Measurements from ENCODE around the gene COQ8B.
A peak's percentile ranks its signal among the peaks of the same experiment; 100 is the strongest.

Gene COQ8B

DNA sequence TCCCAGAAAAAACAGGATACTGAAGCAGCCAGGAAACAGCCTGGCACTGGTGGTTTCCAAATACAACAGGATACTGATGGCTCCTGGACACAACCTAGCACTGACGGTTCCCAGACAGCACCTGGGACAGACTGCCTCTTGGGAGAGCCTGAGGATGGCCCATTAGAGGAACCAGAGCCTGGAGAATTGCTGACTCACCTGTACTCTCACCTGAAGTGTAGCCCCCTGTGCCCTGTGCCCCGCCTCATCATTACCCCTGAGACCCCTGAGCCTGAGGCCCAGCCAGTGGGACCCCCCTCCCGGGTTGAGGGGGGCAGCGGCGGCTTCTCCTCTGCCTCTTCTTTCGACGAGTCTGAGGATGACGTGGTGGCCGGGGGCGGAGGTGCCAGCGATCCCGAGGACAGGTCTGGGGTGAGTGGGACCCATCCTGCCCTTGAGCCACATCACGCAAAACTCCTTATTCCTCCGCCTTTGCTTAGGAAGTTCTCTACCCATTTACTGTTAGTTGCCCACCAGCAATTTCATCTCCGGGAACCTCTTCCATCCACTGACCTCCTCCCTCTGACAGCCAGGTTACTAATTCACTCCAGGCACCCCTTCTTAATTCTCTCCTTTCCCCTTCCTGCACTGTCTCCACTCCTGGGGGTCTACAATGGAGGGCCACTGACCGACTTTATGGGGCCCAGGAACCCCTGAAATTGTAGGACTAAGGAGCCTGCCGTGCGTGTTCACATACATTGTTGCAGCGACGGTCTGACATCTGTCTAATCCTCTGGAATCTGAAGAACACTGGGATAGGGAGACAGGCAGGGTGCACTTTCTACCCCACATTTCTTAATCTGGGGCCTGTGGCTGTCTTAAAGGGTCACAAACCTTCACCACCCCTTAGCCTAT is 1.4 kb upstream of the COQ8B start:
- no peak for DNase-seq (ENCODE audit: low read depth in 2 of 2)

DNA sequence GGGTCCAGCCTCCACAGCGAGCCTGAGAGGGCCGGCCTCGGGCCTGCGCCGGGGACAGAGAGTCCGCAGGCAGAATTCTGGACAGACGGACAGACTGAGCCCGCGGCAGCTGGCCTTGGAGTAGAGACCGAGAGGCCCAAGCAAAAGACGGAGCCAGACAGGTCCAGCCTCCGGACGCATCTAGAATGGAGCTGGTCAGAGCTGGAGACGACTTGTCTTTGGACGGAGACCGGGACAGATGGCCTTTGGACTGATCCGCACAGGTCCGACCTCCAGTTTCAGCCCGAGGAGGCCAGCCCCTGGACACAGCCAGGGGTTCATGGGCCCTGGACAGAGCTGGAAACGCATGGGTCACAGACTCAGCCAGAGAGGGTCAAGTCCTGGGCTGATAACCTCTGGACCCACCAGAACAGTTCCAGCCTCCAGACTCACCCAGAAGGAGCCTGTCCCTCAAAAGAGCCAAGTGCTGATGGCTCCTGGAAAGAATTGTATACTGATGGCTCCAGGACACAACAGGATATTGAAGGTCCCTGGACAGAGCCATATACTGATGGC is 716 bp upstream of the COQ8B start:
- DNase-seq (ENCODE audit: low read depth in 2 of 2): no peak

DNA sequence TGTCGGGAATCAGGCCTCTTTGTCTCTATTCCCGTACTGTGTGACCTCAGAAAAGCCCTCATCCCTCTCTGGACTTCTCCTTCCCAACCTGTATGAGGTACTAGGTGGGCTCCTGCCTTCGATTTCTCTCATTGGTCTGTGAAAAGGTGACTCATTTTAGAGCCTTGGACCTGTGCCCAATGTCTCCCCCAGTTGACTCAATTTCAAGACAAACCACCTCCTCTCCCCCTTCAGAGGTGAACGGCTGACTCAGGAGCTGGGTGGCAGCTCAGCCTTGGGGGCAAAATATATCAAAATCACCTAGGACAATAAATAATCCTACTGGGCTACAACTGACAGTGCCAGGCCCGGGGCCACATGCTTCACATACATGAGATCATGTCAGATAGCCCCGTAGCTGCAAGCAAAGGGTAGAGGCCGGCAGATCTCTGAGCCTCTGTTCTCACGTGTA is 630 bp downstream of the COQ8B start:
- no peak for DNase-seq (ENCODE audit: low read depth in 2 of 2)

DNA sequence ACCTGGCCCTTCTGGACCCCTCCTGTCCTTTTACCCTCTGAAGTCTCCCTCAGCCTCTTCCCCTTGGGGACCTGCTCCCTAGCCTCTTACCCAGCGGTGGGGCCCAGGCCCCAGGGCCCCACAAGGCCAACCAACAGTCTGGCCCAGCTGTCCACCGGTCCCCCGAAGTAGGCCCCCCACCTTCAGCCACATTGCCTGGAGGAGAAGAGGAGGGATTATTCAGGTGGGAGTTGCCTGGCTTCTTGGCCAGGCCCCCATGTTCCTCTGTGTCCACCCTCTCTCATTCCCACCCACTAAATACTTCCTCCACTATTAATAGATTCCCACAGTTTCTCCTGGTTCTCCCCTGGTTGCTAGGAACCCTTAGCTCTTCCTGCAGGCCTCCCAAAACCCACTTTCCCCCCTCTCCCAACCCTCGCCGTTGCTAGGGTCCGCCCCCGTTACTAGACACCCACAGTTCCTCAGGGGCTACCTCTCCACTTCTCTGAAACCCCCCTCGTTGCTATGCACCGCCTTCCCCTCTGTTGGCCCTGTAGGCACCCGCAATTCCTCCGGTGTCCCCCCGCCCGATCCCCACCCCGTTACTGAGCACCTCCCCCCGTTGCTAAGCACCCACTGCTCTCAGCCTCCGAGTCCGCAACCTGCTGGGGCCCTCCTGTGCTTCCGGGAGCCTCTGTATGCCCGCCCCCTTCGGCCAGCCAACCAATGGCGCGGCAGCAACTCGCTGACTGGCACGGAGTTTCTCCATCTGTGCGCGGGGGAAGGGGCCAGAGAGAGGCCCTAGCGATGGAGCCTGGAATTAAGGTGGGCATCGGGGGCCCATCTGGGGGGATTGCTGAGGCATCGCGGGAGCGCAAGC is 2.0 kb downstream of the COQ8B start:
- DNase-seq (ENCODE audit: low read depth in 2 of 2): peak; percentile 83 to 84

DNA sequence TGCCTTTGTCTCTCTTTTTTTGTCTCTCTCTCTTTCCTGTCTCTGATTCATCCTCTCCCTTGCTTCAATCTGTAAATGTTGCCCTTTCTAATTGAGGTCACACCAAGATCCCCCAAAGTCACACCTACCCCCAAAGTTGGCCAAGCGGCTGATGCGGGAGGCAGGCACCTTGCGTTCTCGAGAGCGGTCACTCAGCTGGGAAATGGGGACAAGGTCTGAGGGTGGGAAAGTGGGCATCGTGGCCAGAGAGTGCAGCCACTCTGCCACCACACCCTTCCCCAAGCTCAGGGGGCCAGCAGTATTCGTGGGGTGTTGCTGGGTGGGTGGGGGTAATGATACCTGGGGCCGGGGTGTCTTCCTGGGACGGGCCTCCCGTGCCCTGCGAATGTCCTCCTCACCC is 2.7 kb downstream of the COQ8B start:
- DNase-seq (ENCODE audit: low read depth in 2 of 2): no peak

DNA sequence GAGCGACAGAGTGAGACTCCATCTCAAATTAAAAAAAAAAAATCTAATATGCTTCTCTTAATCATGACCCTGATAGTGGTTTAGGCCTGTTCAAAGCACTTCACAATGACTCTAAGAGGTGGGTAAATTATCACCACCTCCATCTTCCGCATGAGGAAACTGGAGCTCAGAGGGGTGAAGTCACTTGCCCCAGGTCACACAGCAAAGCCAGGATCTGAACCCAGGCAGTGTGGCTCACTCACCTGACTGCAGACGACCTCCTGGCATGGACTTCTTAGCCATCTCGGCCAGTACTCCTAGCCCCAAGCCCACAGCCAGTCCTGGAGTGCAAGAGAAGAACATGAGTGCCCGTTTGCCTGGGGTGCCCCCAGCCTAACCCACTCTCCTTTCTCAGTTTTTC is 6.9 kb downstream of the COQ8B start:
- no peak for DNase-seq (ENCODE audit: low read depth in 2 of 2)

DNA sequence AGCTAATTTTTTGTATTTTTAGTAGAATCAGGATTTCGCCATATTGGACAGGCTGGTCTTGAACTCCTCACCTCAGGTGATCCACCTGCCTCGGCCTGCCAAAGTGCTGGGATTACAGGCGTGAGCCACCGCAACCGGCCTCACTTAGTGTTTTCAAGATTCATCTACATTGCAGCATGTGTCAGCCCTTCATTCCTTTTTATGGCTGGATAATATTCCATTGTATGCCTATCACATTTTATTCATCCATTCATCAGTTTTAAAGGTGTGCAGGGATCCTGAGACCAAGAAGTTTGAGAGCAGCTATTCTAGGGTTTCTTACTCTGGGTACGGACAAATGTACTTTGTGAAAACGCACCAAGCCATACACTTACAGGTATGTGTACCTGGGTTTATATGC is 9.1 kb downstream of the COQ8B start:
- no peak for DNase-seq (ENCODE audit: low read depth in 2 of 2)

DNA sequence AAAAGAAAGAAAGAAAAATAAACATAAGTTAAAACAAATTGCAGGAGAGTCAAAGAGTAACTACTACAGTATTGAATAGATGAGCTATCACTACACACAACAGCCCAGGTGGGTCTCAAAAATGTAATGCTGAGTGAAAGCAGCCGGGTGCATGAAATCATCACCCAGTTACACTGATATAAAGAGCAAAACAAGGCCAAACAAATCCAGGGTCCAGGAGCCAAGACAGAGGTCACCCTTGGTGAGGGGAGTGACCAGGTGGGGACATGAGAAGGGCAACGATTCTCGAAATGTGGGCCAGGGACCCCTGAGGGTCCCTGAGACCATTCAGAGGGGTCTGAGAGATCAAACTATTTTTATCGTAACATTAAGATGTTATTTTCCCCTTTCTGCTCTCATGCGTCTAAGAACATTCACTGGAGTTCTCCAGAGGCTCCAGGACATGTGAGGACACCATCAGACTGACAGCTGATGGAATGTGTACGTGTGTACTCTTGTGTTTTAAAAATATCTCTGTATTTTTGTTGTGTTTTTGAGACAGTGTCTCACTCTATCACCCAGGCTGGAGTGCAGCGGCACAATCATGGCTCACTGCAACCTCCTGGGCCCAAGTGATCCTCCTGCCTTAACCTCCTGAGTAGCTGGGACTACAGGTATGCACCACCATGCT is 10.6 kb downstream of the COQ8B start:
- no peak for DNase-seq (ENCODE audit: low read depth in 2 of 2)

DNA sequence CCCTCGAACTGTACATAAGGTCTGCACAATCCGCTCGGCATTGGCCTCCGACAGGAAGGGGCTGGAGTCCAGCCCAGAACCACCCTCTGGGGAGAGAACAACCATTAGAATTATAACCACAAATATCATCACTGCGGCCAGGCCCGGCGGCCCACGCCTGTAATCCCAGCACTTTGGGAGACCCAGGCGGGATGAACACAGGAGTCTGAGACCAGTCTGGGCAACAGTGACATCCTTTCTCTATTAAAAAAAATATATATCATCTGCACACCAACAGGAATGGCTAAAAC is 11.4 kb downstream of the COQ8B start:
- no peak for DNase-seq (ENCODE audit: low read depth in 2 of 2)

DNA sequence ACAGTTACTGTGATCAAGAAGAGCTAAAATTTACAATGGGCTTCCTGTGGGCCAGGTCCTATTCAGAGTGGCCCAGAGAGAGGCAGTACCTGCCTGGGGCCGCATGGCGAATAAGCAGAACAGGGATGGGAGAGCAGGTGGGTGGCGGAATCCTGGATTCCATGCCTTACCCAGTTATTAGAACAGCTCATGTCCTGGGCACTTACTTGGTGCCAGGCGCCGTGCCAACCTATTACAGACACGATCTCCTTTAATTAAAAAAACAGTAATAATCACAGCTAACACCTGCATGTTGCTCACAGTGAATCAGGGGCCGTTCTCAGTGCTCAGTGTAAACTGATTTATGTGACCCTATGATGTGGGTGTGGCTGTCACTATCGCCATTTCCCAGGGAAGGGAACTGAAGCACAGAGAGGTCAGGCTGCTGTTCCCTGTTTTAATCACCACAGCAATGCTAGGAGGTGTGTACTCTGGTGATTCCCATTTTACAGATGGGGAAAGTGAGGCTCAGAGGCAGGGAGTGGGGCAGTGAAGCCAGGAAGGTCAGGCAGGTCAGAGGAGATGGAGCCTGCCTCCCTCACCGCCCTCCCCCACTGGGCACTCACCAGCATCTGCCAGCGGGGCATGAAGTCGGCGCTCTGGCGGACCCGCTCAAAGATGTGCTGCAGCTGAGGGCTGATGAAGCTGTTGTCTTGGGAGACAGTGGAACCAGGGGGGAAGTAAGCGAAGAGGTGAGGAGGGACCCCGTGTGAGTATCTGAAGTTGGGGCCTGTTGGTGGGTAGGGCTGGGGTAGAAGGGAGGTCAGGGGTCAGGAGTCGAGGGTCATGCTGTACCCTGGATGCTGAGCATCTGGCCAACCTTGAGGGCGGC is 12.0 kb downstream of the COQ8B start:
- no peak for DNase-seq (ENCODE audit: low read depth in 2 of 2)

DNA sequence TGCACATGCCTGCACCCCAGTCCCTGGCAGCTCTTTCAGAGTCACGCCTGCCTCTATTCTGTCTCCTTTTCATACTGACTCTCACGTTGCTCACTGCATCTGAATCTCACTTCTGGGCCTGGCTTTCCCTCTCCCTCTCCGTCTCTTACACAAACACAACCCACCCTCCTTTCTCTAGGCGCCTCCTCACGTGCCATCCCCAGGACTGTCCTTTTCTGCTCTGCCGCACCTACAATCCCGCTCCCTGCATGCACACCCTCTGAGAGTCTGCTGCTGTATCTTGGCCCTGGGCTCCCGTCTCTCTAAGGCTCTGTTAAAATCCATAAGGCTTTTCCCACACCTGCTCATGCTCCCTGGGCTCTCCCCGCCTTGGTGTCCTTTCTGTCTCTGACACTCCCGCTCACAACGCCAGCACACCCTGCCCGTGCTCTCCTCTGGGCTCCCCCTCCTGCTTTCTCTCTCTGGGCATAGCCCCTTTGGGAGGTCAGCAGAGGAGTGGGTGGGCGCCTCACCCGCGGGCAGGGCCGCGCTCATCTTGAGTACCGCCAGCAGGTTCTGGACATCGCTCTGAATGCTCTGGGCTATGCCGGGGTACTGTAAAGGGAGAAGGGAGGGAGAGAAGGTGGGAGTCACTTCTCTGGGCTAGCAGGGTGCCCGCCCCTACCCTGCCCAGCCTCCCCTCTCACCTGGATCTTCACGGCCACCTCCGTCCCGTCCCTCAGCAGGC is 13.5 kb downstream of the COQ8B start:
- no peak for DNase-seq (ENCODE audit: low read depth in 2 of 2)

DNA sequence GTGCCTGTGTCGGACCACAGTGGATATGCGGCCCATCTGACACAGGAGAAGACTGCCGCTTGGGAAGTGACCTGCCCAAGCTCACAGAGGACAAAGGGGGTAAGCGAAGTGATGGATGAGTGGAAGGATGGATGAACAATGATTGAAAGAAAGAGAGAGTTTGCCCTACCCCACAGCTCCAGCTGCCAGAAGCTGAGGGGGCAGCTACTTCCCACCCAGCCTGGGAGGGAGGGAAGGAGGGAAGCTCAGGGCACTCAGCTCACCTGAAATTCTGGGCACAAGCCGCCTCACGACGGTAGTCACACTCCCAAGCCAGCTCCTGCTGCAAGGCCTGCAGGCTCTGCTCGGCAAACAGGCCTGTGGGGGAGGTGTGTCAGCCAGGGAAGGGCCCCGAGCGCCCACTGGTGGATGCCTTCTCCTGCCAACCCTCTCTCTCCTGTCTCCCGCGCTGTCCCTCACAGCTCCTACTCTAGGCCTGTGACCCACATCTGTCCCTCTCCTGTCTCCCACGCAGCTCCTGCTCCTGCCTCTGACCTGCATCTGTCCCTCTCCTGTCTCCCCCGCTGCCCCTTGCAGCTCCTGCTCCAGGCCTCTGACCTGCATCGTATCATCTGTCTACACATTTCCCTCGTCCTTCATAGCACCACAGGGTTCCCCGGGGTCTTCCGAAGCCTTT is 14.2 kb downstream of the COQ8B start:
- no peak for DNase-seq (ENCODE audit: low read depth in 2 of 2)

DNA sequence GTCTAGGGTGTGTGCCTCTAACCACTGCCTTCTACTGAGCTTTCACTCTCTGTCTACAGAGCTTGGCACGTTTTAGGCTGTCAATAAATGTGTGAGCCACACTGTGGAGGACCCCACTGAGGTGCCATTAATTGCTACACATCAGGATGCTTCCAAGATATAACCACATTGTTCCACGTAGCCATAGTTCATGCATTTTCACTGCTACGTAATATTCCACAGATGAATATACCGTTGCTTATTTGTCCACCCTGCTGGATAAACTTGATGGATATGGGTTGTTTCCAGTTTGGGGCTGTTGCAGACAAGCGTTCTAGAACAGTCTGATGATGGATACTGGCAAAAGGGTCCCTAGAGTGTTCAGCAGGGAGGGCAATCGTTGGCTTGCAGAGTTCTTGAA is 14.9 kb downstream of the COQ8B start:
- DNase-seq (ENCODE audit: low read depth in 2 of 2): no peak

DNA sequence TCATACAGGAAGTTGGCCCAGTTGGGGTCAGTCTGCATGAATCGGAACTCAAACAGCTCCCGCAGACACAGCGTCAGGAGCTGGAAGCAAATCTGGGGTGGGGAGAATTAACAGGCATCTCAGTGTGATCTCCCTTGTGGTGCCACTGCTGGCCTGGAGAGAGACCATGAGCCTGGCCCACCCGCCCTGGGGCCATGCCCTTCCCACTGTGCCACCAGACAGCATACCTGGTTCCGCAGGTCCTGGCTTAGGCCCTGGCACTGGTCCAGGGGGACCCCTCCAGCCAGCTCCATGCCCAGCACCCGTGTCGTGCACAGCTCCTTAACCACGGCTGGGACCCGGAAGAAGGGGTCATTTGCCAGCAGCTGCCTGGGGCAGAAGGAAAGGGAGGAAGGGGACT is 16.6 kb downstream of the COQ8B start:
- DNase-seq (ENCODE audit: low read depth in 2 of 2): no peak

DNA sequence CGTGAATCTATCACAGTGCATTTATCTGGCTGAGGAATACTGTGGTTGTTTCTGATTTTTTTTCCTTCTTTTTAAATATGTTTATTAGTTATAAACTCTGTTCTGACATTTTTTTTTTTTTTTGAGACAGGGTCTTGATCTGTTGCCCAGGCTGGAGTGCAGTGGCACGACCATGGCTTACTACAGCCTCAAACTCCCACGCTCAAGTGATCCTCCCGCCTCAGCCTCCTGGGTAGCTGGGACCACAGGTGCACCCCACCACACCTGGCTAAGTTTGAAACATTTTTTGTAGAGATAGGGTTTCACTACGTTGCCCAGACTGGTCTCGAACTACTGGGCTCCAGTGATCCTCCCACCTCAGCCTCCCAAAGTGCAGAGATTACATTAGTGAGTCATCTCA is 19.7 kb downstream of the COQ8B start:
- no peak for DNase-seq (ENCODE audit: low read depth in 2 of 2)

DNA sequence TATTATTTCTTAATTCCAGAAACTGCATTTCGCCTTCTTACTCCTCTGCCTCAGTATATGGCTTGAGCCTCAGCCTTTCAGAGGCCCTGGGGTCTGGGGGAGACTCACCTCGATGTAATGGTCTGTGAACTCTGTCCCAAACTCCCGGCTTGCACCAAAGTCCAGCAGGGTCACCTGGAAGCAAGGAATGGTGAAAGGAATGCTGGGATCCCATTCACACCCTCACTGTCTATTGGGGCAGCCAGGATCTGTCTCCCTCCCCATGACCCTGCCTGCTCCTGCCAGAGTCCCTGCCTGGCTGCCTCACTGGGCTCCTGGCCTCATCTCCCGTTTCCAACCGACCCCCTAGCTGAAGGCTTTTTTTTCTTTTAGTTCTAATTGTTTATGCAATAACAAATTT is 20.8 kb downstream of the COQ8B start:
- no peak for DNase-seq (ENCODE audit: low read depth in 2 of 2)

DNA sequence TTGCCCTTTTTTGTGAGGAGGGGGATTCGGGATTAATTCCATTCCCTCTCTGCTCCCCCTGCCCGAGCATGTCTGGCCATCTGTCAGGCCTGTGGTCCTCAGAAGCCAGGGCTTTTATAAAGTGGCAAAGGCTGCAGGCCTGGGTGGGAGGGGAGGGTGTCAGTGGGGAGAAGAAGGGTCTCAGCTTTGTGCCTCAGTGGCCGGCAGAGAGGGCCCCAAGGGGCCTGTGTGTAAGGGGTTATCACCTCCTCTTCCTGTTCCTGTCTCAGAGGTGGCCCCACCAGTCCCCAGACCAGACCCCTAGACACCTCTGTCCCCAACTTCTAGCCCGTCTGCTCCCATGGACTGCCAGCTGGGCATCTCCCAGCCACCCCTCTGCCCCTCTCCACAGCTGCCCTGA is 22.8 kb downstream of the COQ8B start:
- DNase-seq (ENCODE audit: low read depth in 2 of 2): no peak

DNA sequence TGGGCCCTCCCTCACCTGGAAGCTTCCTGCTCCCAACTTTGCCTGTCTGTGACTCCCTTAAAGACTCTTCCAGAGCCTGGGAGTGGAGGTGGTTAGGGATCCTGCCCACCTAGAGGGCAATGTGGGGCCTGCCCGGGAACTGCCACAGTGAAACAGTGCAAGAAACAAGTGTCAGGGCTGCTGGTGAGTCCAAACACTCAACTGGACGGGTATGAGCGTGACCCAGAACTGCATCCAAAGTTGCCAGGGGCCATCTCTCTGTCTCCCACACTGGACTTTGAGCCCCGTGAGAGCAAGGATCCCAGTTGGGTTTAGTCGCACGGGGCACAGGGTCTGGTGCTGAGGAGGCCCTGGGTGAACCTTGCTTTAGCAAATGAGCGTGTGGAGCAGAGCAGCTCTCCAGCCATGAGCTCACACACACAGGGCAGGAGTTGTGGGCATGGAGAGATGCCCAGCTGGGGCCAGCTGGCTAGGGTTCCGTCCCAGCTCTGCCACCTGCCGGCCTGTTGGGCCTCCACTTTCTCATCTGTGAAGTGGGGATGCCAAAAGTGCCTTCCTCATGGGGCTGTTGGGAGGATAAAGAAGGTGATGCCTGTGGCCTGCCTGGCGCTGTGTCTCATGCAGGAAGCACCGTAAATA is 23.4 kb downstream of the COQ8B start:
- no peak for DNase-seq (ENCODE audit: low read depth in 2 of 2)

DNA sequence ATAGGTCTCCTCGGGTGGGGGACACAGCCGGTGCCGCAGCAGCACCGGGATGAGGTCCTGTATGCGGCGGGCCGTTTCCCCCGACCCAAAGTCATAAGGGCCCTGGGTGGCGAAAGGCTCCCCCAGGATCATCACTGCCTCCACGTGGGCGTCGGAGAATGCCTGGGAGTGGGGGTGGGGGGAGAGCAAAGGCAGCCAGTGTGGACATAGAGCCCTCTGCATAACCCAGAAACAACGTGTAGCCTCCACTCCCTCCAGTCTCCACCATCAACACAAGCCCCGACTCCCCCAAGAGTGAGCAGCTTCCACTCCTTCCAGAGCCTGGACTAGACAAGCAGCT is 24.5 kb downstream of the COQ8B start:
- DNase-seq (ENCODE audit: low read depth in 2 of 2): no peak
